ENCODE results near the gene ELOVL5. TPM values are rescaled to one million over a fixed set of nuclear protein-coding genes. Genes with fewer than 3 reads are reported as not detected.

Gene ELOVL5
- total RNA-seq, 1 donor from 2014 or later: 133 TPM

- Mint-ChIP-seq H3K36me3 (ENCODE audit: low read depth) (peaks cover 69% of the 10 kb centered on the region), H3K4me3 (ENCODE audit: low read depth) (no peak overlapping the region), H3K4me1 (ENCODE audit: low read depth) (peaks cover 33% of the 10 kb centered on the region), H3K9me3 (no peaks in the 10 kb centered on the region), H3K27me3 (ENCODE audit: low read depth) (no peaks in the 10 kb centered on the region), H3K27ac (peak overlapping the region; percentile 70)
- intact Hi-C loops (cut with micrococcal nuclease): loop anchor here (5.0 kb wide), 1 partner anchor 121 kb away; no protein-coding TSS in a partner anchor
- DNase-seq (ENCODE audit: low spot score): no peak
These were observed 57.9 kb downstream of the ELOVL5 start for GRCh38 chr6:53290537-53291510.

DNA sequence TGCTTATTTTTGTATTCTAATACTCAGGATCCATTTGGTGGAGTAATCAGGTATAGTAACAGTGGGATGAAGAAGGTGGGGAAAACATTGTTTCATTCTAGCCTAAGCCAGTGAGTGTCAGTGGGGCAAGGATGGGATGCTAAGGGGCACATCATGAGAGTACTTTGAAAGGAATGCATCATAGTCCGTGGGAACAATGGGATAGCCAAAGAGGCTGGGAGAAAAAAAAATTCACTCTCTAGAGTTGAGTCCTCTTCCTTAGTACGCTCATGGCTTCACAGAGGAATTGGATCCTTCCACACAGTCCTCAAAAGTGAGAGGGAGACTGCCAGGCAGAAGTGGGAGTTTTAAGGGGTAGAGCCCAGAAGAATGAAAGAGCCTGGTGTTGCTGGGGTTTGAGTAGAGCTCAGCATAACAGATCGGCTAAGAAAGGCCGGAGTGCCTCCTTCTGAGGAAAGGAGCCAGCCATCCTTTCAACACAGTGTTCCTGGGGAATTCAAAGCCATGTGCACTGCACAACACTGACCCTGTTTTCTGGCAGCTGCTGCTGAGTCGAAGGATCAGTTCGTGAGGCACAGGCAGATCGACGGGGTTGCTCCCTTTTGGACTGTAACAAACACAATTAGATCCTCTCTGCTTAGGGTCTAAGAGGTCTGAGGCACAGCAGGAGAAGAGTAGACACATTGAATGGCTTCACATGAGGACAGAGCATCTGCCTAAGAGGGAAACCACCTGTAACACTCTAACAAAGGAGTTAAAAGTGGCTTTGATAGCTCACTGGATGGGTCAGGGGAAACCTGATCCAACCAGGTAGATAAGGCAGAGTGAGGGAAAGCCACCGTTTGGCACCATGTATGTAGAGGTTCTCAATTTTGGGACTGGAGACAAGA, 61.2 kb downstream of the ELOVL5 start:
- Mint-ChIP-seq H3K36me3 (ENCODE audit: low read depth) (peaks cover 71% of the 10 kb centered on the region), H3K4me1 (ENCODE audit: low read depth) (peaks cover 40% of the 10 kb centered on the region), H3K27me3 (ENCODE audit: low read depth) (no peaks in the 10 kb centered on the region), H3K27ac (no peak overlapping the region), H3K4me3 (ENCODE audit: low read depth) (no peak overlapping the region), H3K9me3 (no peaks in the 10 kb centered on the region)
- DNase-seq (ENCODE audit: low spot score): no peak
- intact Hi-C loops (cut with micrococcal nuclease): no loop called here

DNA sequence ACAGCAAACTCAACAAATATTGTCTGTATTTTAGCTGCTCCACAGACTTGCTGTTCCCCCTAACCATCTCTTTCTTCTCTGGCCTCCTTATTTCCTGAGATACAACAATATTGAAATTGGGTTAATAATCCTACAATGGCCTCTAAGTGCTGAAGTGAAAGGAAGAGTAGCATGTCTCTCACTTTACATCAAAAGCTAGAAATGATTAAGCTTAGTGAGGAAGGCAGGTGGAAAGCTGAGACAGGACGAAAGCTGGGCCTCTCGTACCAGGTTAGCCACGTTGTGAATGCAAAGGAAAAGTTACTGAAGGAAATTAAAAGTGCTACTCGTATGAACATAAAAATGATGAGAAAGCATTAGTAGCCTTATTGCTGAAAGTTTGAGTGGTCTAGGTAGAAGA, 63.8 kb downstream of the ELOVL5 start:
- H3K9me3 Mint-ChIP-seq: no peaks in the 10 kb centered on the region
- peak overlapping the region; percentile 31 for H3K27ac Mint-ChIP-seq
- peaks cover 30% of the 10 kb centered on the region for H3K4me1 Mint-ChIP-seq (ENCODE audit: low read depth)
- intact Hi-C loops (cut with micrococcal nuclease): loop anchor here (5.0 kb wide), 1 partner anchor 62 kb away; the partner anchor contains the start of gene ELOVL5
- DNase-seq (ENCODE audit: low spot score): no peak
- H3K4me3 Mint-ChIP-seq (ENCODE audit: low read depth): no peak overlapping the region
- H3K27me3 Mint-ChIP-seq (ENCODE audit: low read depth): no peaks in the 10 kb centered on the region
- H3K36me3 Mint-ChIP-seq (ENCODE audit: low read depth): peaks cover 76% of the 10 kb centered on the region

DNA sequence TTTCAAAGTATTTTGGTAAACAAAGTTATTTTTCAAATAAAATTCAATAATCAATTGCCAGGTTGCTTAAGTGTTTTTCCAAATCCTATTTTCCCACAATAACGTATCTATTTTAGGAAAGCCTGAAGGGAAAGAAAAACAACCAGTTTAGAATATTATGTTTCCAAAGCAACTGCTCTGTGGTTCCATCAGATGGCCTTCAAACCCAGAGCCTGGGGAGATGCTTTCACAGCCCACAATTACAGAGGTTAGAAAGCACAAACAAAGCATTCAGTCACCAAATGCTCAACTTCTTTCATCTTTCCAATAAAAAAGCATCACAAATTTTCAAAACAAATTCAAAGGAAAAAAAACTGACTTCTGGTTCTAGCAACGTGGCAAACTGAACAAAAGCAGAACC, 66.0 kb downstream of the ELOVL5 start:
- H3K4me1 Mint-ChIP-seq (ENCODE audit: low read depth): peaks cover 28% of the 10 kb centered on the region
- no peaks in the 10 kb centered on the region for H3K9me3 Mint-ChIP-seq
- peaks cover 75% of the 10 kb centered on the region for H3K36me3 Mint-ChIP-seq (ENCODE audit: low read depth)
- H3K27ac Mint-ChIP-seq: no peak overlapping the region
- no peak overlapping the region for H3K4me3 Mint-ChIP-seq (ENCODE audit: low read depth)
- intact Hi-C loops (cut with micrococcal nuclease): loop anchor here (5.0 kb wide), 1 partner anchor 65 kb away; the partner anchor contains the start of gene ELOVL5
- DNase-seq (ENCODE audit: low spot score): no peak
- no peaks in the 10 kb centered on the region for H3K27me3 Mint-ChIP-seq (ENCODE audit: low read depth)

- H3K9me3 Mint-ChIP-seq: no peaks in the 10 kb centered on the region
- H3K27ac Mint-ChIP-seq: peak overlapping the region; percentile 58
- no peak overlapping the region for H3K4me3 Mint-ChIP-seq (ENCODE audit: low read depth)
- peaks cover 74% of the 10 kb centered on the region for H3K36me3 Mint-ChIP-seq (ENCODE audit: low read depth)
- intact Hi-C loops (cut with micrococcal nuclease): loop anchor here (5.0 kb wide), 1 partner anchor 65 kb away; the partner anchor contains the start of gene ELOVL5
- DNase-seq (ENCODE audit: low spot score): no peak
- no peaks in the 10 kb centered on the region for H3K27me3 Mint-ChIP-seq (ENCODE audit: low read depth)
- H3K4me1 Mint-ChIP-seq (ENCODE audit: low read depth): peaks cover 25% of the 10 kb centered on the region
These were observed 66.5 kb downstream of the ELOVL5 start for GRCh38 chr6:53282234-53282633.

DNA sequence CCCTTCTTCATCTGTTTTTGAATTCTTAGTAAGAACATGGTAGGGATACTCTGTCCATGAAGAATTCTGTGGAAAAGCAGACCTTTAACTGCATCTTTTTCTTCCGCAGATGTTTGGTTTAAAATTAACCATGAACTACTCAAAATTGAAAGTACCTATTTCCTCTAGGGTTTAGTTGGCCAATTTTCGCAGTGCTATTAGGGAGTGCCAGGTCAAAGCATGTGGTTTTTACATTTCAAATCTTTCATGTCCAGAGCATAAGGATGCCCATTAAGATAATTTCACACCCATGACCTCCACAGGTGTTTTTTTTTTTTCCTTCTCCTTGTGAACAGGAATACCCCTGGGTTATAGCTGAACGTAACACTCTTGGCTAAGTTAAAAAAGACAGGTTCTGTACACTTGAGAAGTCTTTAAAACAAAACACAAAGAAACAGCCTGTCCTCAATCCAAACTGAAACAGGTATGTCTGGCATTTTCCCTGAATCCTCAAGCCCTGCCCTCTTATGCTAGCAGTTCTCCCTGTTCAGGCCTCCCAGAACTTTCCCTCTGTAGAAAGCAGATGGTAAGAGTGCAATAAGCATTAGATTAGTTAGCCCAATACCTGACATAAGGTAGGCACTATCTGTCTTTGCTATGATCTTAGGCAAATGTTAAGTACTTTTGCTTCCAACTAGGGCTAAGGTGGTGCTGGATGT, 67.1 kb downstream of the ELOVL5 start:
- intact Hi-C loops (cut with micrococcal nuclease): loop anchor here (5.0 kb wide), 1 partner anchor 66 kb away; the partner anchor contains the start of gene ELOVL5
- no peak for DNase-seq (ENCODE audit: low spot score)
- Mint-ChIP-seq H3K4me3 (ENCODE audit: low read depth) (no peak overlapping the region), H3K27me3 (ENCODE audit: low read depth) (no peaks in the 10 kb centered on the region), H3K9me3 (no peaks in the 10 kb centered on the region), H3K36me3 (ENCODE audit: low read depth) (peaks cover 75% of the 10 kb centered on the region), H3K27ac (no peak overlapping the region), H3K4me1 (ENCODE audit: low read depth) (peaks cover 24% of the 10 kb centered on the region)

DNA sequence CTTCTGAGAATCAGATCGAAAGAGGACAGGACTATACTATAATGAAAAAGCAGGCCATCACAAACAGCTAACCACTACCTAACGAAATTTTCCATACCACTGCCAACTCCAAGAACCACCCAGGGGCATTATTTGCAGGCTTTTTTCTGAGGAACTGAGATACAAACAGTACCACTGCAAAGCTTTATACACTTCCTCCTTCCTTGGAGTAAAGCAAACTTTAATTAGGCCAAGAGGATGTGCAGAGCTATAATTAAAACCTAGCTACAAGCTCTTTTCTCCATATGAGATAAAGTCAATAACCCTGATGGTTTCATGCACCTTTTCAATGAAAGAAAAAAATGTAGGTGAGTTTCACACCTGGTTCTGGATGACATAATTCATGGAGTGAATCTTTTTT, 68.5 kb downstream of the ELOVL5 start:
- no peak overlapping the region for H3K4me3 Mint-ChIP-seq (ENCODE audit: low read depth)

GRCh38 chr6:53279293-53279692, 69.5 kb downstream of the ELOVL5 start:
- Mint-ChIP-seq H3K36me3 (ENCODE audit: low read depth) (peaks cover 81% of the 10 kb centered on the region), H3K4me1 (ENCODE audit: low read depth) (peaks cover 16% of the 10 kb centered on the region), H3K27ac (peak overlapping the region; percentile 29), H3K4me3 (ENCODE audit: low read depth) (no peak overlapping the region), H3K9me3 (no peaks in the 10 kb centered on the region), H3K27me3 (ENCODE audit: low read depth) (no peaks in the 10 kb centered on the region)
- intact Hi-C loops (cut with micrococcal nuclease): no loop called here
- DNase-seq (ENCODE audit: low spot score): no peak

More for the DNA sequence above, 68.5 kb downstream of the ELOVL5 start:
- H3K9me3 Mint-ChIP-seq: no peaks in the 10 kb centered on the region
- H3K36me3 Mint-ChIP-seq (ENCODE audit: low read depth): peaks cover 79% of the 10 kb centered on the region
- H3K27me3 Mint-ChIP-seq (ENCODE audit: low read depth): no peaks in the 10 kb centered on the region
- H3K4me1 Mint-ChIP-seq (ENCODE audit: low read depth): peaks cover 23% of the 10 kb centered on the region
- intact Hi-C loops (cut with micrococcal nuclease): loop anchor here (5.0 kb wide), 1 partner anchor 67 kb away; the partner anchor contains the start of gene ELOVL5
- DNase-seq (ENCODE audit: low spot score): no peak
- H3K27ac Mint-ChIP-seq: no peak overlapping the region

DNA sequence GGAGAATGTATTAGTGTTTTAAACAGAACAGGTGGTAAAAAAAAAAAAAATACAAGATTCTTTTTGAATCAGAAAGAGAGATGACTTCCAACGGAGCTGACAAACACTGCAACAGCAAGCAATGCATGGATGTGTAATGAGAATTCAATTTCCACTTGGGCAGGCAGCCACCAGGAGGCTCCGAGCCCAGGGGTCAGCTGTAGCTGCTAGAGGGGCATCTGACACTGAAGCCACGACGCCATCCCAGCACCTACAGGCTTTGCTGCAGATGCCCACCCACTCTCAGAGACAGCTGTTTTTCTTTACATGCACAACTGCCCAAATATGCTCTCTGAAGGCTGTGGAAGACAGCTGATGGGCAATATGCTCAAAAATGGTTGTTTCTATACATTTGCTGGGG, 75.4 kb downstream of the ELOVL5 start:
- no peak overlapping the region for H3K4me3 Mint-ChIP-seq (ENCODE audit: low read depth)
- intact Hi-C loops (cut with micrococcal nuclease): no loop called here
- H3K27me3 Mint-ChIP-seq (ENCODE audit: low read depth): no peaks in the 10 kb centered on the region
- DNase-seq (ENCODE audit: low spot score): no peak
- H3K27ac Mint-ChIP-seq: peak overlapping the region; percentile 26
- H3K36me3 Mint-ChIP-seq (ENCODE audit: low read depth): peaks cover 82% of the 10 kb centered on the region
- H3K4me1 Mint-ChIP-seq (ENCODE audit: low read depth): peaks cover 15% of the 10 kb centered on the region
- H3K9me3 Mint-ChIP-seq: no peaks in the 10 kb centered on the region

DNA sequence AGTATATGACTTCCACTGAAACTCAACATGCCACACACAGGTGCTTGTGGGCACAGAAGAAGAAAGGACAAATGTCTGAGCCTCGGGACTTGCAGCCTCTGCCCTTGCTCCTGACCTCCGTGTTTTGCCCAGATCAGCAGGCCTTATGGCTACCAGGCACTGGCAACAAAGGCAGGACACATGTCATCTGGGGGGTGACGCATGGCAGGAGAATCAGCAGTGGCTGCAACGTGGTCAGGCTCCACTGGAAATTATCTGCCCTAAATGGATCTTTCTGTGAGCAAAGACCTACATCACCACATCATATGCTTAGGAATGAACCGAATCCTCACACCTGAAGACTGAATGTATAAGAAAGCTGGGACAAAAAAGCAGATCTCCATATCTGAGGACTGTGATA, 78.9 kb downstream of the ELOVL5 start:
- H3K36me3 Mint-ChIP-seq (ENCODE audit: low read depth): peaks cover 82% of the 10 kb centered on the region
- H3K27me3 Mint-ChIP-seq (ENCODE audit: low read depth): no peaks in the 10 kb centered on the region
- no peaks in the 10 kb centered on the region for H3K9me3 Mint-ChIP-seq
- H3K4me1 Mint-ChIP-seq (ENCODE audit: low read depth): peaks cover 18% of the 10 kb centered on the region
- H3K4me3 Mint-ChIP-seq (ENCODE audit: low read depth): no peak overlapping the region
- intact Hi-C loops (cut with micrococcal nuclease): loop anchor here (1.0 to 10.0 kb wide), 3 partner anchors 37 to 215 kb away; no protein-coding TSS in a partner anchor
- no peak for DNase-seq (ENCODE audit: low spot score)
- no peak overlapping the region for H3K27ac Mint-ChIP-seq

DNA sequence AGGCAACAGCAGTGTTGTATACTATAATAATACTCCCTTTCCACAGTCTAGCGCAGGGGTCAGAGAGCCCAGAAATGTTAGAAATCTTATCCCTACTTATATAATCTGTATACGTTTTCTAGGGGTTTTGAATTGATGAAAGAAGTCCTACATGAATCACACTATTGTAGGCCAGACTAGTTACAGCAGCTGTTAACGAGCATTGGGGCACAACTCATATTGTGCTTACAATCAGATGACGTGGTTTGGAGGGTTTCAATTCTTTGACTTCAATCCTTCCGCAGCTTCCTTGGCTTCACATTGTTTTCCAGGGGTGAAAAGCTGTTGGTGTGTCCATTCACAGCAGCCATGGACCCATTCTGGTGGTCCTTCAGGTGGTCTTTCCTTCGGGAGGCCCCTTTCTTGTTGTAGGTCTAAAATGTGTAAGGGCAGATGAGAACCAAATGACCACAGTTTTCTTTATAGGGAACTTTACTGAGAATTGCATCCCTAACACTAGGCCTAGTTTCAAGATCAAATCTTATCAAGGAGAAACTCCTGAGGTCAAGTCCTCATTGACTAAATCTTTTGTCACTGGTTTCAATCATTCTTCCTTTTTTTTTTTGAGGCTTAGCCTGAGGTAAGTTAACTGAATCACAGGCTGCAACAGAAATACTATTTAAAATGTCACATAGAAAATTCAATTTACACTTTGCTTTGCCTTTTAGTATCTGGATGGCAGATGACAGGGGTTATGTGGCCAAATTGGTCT, 79.7 kb downstream of the ELOVL5 start:
- intact Hi-C loops (cut with micrococcal nuclease): loop anchor here (1.0 to 10.0 kb wide), 3 partner anchors 38 to 216 kb away; no protein-coding TSS in a partner anchor
- H3K9me3 Mint-ChIP-seq: no peaks in the 10 kb centered on the region
- H3K27ac Mint-ChIP-seq: peak overlapping the region; percentile 45
- H3K4me1 Mint-ChIP-seq (ENCODE audit: low read depth): peaks cover 18% of the 10 kb centered on the region
- peaks cover 83% of the 10 kb centered on the region for H3K36me3 Mint-ChIP-seq (ENCODE audit: low read depth)
- no peak for DNase-seq (ENCODE audit: low spot score)
- no peaks in the 10 kb centered on the region for H3K27me3 Mint-ChIP-seq (ENCODE audit: low read depth)
- H3K4me3 Mint-ChIP-seq (ENCODE audit: low read depth): no peak overlapping the region
